Stimulated activated CD4-positive, alpha-beta T cell treated with anti-CD3 and anti-CD28 coated beads, TNF-alpha, amount 100 ng/mL, for 48 hours (primary cell): ENCODE measurements around the gene TXNL4A.

Source experiments
- DNase-seq, 3 donors: peaks; one replicate each; pipeline ENCODE4 v3.0.0-alpha.2; 2020; ENCODE audit warnings: low read depth in 3 of 3

TXNL4A gene

DNA sequence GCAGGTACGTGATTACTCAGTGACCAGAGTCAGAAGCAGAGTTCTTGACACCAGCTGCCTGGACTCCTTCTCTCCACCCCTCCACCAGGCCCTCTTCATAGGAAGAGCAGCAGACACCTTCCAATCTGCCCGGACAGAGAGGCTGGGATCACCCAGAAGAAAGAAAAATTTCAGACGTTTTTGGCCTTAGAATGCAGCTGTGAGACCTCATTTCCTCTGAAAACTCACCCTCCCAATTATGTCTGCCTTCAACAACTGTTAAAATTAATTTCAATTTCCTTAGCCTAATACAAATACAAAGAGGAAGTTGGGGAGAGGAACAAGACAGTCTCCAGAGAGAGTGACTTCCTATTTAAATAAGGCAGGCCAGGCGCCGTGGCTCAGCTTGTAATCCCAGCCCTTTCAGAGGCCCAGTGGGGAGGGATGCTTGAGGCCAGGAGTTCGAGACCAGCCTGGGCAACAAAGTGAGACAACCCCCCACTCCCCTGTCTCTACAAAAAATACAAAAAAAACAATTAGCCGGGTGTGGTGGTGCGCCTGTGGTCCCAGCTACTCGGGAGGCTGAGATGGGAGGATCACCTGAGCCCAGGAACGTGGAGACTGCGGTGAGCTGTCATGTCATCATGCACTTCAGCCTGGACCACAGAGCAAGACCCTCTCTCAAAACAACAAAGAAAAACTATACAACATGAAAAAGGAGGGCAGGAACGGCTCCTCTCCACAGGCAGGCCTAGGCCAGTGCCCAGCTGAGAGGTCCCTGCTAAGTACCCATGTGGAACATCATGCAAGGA lies 38.5 kb downstream of the TXNL4A start:
- DNase-seq = no peak

DNA sequence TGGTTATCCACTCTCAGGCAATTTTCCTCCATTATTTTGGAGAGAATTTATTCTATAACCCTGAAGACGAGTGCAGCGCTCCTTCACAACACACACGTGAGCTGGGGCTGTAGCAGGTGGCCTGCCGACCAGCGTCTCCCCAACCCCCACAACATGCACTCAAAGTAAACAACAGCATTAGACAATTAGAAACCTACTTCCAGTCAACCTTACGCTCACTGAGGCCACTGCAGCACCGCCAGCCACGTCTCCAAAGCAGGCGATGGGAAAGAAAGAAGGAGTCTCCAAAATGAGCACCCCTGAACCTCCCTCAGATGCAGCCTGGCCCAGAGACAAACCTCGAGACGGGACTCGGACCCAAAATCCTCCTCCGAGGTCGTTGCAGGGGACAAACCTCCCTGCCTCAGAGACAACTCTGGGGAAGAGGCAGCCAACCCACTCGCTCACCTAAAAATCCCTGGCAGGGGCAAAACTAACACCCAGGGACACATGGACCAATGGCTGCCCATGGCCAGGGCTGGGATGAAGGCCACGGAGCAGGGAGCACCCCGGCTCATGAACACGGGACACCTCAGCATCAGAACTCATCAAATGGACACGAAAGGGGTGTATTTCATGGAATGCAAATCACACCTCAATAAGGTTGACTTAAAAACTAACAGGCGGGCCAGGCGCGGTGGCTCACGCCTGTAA lies 39.5 kb downstream of the TXNL4A start:
- no peak for DNase-seq

DNA sequence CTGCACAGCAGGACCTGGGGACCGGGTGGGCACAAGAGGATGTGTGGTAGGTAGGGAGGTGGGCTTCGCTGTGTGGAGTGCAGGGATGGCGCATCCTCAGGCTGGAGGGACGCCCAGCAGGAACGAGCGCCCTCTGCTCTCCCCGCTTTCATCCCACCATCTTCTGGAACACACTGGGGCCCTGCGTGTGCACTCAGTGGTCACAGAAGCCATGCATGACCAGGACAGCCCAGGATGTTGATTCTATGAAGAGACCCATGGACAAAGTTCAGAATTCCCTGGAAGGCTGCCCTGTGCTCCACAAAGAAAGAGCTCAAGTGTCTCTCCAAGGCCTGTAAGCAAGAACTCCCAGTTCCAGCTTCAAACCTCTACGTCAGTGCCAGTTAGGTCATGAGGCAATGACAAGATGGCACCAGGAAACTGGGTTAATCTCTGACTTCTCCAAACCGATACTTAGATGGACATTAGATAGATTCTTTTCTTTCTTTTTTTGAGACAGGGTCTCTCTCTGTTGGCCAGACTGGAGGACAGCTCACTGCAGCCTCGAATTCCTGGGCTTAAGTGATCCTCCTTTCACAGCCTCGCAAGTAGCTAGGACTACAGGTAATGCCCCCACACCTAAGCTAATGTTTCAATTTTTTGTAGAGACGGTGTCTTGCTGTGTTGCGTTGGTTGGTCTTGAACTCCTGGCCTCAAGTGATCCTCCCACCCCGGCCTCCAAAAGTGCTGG lies 40.3 kb downstream of the TXNL4A start:
- DNase-seq = no peak

DNA sequence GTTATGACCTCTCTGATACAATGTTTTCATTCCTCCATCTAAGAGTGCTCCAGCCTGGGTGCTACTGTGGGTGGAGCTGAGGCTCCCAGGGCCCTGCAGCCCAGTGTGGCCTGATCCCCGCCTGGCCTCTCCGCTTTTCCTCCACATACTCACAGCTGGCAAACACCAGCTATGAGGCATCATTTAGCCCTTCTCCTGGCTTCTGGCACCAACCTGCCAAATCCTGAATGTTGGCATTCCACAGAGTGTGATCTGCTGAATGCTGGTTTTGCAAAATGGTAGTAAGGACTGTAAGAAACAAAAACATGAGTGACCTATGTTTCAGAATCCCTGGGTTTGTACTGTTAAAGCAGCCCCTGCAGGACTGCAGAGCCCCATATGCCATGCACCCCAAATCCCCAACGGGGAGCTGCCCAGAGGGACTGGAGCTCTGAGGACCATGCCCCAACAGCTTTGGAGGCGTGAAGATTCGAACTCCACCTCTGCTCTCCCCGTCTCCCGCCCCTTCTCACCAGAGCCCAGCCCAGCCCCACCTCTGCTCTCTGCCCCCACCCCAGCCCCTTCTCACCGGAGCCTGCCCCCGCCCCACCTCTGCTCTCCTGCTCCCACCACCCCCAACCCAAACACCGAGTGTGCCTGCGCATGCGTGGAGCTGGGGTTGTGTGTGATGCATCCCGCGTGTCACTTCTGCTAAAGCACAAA lies 41.2 kb downstream of the TXNL4A start:
- no peak for DNase-seq

DNA sequence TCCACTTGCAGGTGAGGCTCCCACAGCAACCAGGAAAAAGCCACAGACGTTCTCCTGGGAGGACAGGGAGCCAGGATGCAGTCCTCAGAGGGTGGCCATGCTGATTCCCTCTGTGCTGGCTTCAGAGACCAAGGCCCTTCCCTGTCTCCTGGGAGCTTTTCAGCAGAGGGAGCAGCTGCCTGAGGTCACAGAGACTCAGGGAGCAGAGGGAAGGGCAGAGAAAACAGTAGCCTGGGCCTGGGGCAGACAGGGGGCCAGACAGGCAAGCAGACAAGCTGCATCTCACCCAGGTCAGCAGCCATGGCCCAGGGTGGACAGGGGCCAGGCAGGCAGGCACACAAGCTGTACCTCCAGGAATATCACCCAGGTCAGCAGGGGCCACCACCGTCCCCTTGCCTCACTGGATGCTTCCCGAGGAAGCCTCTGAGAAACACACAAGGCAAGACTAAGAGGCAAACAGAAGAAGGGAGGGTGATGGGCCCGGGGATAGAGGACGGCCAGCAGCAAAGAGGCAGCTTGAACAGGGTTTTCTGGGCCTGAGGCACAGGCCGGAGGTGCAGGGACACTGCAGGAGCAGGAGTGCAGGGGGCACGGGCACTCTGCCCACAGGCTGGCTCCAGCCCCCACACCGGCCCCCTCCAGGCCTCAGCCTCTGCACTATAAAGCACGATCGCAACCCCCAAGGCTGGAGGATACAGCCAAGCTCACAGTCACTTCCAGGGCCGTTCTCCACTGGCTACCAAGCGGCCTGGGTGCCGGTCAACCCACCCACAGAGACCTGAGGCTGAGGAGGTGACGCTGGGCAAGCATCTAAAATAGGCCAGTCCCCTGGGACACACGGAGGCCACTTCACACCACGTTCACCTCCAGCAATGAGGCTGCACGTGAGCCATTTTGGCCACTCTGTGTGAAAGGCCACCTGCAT lies 43.0 kb downstream of the TXNL4A start:
- no peak for DNase-seq

GRCh38 chr18:79944746-79945117 lies 43.6 kb downstream of the TXNL4A start:
- DNase-seq = no peak

DNA sequence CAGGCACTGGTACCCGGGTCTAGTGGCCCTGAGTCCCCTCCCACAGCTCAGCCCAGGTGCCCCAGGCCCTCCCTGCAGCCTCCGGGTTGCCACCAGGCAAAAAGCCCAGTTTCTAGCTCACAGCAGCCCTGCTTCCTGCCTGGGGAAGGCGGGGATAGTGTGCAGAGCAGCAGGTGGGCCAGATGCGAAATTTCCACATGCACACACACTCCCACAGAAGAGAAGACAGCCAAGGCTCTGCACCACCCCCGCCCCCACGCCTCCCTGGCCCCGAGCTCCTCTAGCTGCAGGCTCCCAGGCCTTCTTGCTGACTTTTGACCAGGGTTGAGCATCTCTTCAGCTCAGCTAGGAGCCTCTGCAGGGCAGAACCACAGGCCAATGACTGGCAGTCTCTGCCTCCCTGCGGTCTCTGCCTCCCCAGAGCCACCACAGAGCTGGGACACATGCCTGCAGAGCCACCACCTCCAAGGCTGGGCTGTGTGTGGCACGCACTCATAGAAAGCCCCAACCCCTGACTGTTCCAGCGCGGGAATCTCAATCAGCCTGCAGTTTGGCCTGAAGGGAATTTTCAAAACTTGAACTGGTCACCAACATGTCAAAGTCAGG lies 44.1 kb downstream of the TXNL4A start:
- DNase-seq = no peak

- no peak for DNase-seq
Measured at GRCh38 chr18:79943608-79944125, 44.7 kb downstream of the TXNL4A start.

DNA sequence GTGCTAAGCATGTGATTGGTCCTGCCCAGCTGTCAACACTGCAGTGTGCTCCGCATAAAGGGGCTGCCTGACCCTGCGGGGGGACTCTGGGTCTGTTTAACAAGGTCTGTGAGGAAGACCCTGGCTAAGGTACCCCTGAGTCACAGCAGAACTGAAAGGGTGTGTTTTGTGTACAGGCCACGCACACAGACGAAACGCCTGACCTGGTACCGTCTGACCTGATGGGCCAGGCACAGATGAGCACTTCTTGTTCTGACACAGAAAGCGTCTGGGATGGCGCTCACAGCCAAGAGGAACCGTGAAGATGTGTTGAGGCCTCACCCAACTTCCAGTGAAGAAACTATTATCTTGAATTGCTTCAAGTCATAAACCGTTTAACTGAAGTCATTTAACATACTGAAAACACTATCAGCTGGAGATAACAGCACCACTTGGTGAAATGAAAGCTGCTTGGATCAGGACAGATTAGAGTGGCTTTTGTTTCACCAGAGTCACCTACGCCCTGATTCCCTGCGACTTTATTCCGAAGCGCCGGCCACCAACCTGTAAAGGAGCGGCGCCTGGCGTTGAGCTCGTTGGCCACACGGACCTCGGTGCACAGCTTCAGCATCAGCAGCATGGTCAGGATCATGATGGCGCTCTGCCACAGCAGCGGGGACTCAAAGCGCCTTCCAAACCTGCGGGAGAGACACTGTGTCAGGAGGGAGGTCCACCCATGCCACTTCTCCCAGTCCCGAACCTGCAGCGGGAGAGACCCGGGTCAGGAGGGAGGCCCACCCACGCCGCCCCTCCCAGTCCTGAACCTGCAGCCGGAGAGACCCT lies 45.4 kb downstream of the TXNL4A start:
- DNase-seq = no peak

- DNase-seq = no peak
Measured at GRCh38 chr18:79942211-79942610, 46.2 kb downstream of the TXNL4A start.

GRCh38 chr18:79941473-79942119 lies 46.8 kb downstream of the TXNL4A start:
- DNase-seq = no peak

GRCh38 chr18:79940814-79941472 lies 47.4 kb downstream of the TXNL4A start:
- no peak for DNase-seq

GRCh38 chr18:79940126-79940813 lies 48.1 kb downstream of the TXNL4A start:
- DNase-seq = no peak

- no peak for DNase-seq
Measured at GRCh38 chr18:79939096-79939495, 49.3 kb downstream of the TXNL4A start.

DNA sequence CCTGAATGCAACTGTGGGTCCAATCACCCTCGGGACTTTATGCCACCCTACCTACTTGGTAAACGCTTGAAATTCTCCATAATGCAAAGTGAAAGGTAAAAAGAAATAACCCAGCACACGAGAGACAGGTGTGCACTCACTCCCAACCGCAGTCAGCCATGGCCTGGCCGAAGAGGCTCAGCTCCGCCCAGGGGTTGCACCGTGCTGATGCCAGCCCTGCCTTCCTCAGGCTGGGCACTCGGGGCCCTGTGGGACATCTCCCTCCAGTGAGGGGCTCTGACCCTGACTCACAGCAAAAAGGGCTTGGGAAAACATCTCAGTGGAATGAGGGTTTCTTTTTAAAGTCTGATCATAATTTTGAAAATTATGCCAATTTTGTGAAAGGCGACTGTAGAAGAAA lies 50.2 kb downstream of the TXNL4A start:
- DNase-seq = no peak

DNA sequence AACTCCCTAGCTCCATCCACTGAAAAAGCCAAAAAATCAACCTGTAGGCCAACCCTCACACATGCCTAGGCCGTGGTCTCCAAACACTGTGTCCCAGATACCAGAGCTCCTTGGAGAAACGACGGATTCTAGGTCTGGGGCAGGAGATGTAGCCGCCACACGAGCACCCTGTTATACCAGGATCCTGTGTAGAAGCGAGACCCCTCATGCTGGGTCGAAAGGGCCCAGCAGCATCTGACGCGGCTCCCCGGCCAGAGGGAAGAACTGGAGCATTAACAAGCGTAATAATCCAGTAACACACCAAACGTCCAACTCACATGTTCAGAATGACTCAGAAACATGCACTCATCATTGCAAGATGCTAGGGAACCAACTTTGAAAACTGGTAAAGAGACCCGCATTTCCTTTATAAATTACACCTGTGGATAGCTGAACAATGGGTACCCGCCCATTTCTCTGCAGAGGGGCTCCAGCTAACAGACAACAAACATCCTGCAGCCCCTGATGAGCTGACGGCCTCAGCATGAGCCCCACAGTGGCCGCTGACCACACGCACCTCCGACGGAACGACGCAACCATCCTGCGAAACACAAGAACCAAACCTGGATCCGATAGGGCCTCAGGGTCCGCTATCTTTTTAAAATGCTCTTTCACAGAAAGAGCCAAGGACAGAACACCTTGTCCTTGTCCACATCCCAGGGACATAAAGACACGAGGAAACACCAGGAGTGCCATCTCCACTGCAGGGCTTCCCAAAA lies 51.1 kb downstream of the TXNL4A start:
- no peak for DNase-seq

GRCh38 chr18:79936641-79937040 lies 51.7 kb downstream of the TXNL4A start:
- DNase-seq = no peak
